Measurements from ENCODE around the gene SLC25A22.

DNA sequence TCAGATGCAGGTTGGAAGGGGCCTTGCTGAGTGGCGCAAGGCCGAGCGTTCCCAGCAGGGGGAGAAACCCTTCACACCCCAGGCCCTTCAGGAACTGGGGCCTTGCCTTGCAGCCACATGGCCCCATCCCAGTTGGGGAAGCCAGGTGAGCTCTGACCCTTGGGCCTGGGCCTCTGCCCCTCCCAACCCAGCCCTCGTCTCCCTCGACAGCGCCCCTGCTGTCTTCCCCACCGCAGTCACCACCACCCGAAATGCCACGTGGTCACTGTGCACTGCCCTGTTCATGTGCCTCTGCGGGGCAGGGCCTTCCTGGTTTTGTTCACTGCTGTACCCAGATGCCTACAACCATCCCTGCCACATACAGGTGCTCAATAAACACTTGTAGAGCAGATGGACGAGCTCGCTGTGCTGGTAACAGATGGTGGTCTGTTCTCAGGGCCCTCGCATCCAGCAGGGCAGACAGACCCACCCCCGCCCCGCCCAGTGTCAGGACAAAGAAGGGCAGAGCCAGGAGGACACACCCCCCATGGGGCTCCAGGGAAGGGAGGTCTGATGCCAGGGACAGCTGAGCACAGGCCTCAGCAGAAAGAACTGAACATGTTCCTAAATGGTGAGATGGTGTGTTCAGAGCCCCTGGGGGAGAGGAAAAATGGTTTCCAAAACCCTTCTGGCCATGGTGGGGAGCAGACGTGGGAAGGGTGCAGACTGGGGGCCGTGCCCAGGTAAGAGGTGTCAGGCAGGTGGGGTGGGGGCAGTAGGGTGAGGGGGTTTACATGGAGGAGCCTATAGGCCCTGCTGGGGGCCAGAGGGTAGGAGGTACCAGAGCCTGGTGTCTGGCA lies 40.6 kb upstream of the SLC25A22 start:
- TF ChIP-seq CTCF (IDR thresholded peaks at IDR 0.05; ENCODE audit: low read length): no peak; the same call in 1 of the 2 replicates
- no peak for TF ChIP-seq EZH2 (IDR thresholded peaks at IDR 0.05; ENCODE audit: borderline replicate concordance, low read length)
